Hepatocyte (in vitro differentiated cells): ENCODE data around the gene RALGAPA2. TPM values are rescaled to one million over a fixed set of nuclear protein-coding genes. Genes with fewer than 3 reads are reported as not detected.

Experiments
- DNase-seq: peaks from one replicate; pipeline ENCODE4 v3.0.0-alpha.2; 2016; ENCODE audit warnings: low spot score
- H2AFZ ChIP-seq: fragments of 200-600 bp; sonication (generic); 2 replicates; pipeline ENCODE4 v1.6.0; 2016; ENCODE audit warnings: antibody characterized with exemption, mild to moderate bottlenecking
- H3K27ac ChIP-seq: fragments of 200-600 bp; sonication (generic); 2 replicates; pipeline ENCODE4 v1.5.1; 2016; ENCODE audit warnings: mild to moderate bottlenecking
- H3K27me3 ChIP-seq: fragments of 200-600 bp; sonication (generic); 2 replicates; pipeline ENCODE4 v1.6.1; 2016
- H3K36me3 ChIP-seq: fragments of 200-600 bp; sonication (generic); replicated peaks from 2 replicates; pipeline ENCODE4 v1.5.1; 2016; ENCODE audit warnings: low read depth; ENCODE audit not compliant: insufficient read depth
- H3K4me1 ChIP-seq: fragments of 200-600 bp; sonication (generic); 2 replicates; pipeline ENCODE4 v1.5.1; 2016; ENCODE audit warnings: mild to moderate bottlenecking, moderate library complexity; ENCODE audit not compliant: insufficient read depth
- H3K4me2 ChIP-seq: fragments of 200-600 bp; sonication (generic); 2 replicates; pipeline ENCODE4 v1.6.0; 2016
- H3K4me3 ChIP-seq: fragments of 200-600 bp; sonication (generic); 2 replicates; pipeline ENCODE4 v1.5.1; 2016; ENCODE audit warnings: mild to moderate bottlenecking
- H3K79me2 ChIP-seq: fragments of 200-600 bp; sonication (generic); 2 replicates; pipeline ENCODE4 v1.6.0; 2017; ENCODE audit warnings: mild to moderate bottlenecking
- H3K9me2 ChIP-seq: fragments of 200-600 bp; sonication (generic); replicated peaks from 2 replicates; pipeline ENCODE4 v1.6.0; 2017; ENCODE audit warnings: mild to moderate bottlenecking; ENCODE audit not compliant: insufficient read depth
- H3K9me3 ChIP-seq: fragments of 200-600 bp; sonication (generic); 2 replicates; pipeline ENCODE4 v1.5.1; 2016; ENCODE audit warnings: low read depth, mild to moderate bottlenecking
- H4K20me1 ChIP-seq: fragments of 200-600 bp; sonication (generic); 2 replicates; pipeline ENCODE4 v1.6.0; 2016; ENCODE audit warnings: mild to moderate bottlenecking; ENCODE audit not compliant: insufficient read depth, poor library complexity, severe bottlenecking
- EZH2 ChIP-seq: fragments of 200-600 bp; sonication (generic); IDR thresholded peaks from 2 replicates; pipeline ENCODE4 v1.6.1; 2016; ENCODE audit warnings: antibody characterized with exemption, mild to moderate bottlenecking, borderline replicate concordance
- EZH2phosphoT487 ChIP-seq: fragments of 200-600 bp; sonication (generic); IDR thresholded peaks from one replicate; pipeline ENCODE4 v1.6.1; 2018; ENCODE audit warnings: antibody characterized with exemption, mild to moderate bottlenecking, low read depth, moderate library complexity; ENCODE audit not compliant: unreplicated experiment, severe bottlenecking
- WGBS: methylation state at CpG from one replicate; pipeline ENCODE4 v1.1.6; 2016; ENCODE audit warnings: low lambda C conversion rate; ENCODE audit errors: missing lambda C conversion rate; 5-methylcytosine and 5-hydroxymethylcytosine counted together
- polyA plus RNA-seq: library from polyadenylated mRNA; unstranded; fragments of >200 nt; fragmentation: Nextera tagmentation; extraction: Ambion mirVana; gene quantifications from 2 replicates; pipeline ENCODE4 v1.2.1, GENCODE V29; 2016
- total RNA-seq: library from RNA; depleted of rRNA; stranded (reverse); fragments of >200 nt; gene quantifications from 2 replicates; pipeline ENCODE4 v1.2.3, GENCODE V29; 2014
- TF ChIP-seq, protein P1 (sequence below): fragments of 200-600 bp; sonication (generic); IDR thresholded peaks from 2 replicates; pipeline ENCODE4 v1.5.1; 2016; ENCODE audit warnings: antibody characterized with exemption, mild to moderate bottlenecking; ENCODE audit not compliant: poor library complexity

Gene RALGAPA2
- total and polyA plus RNA-seq, 2 experiments from 2014 or later: 16.8 to 35.3 TPM

DNA sequence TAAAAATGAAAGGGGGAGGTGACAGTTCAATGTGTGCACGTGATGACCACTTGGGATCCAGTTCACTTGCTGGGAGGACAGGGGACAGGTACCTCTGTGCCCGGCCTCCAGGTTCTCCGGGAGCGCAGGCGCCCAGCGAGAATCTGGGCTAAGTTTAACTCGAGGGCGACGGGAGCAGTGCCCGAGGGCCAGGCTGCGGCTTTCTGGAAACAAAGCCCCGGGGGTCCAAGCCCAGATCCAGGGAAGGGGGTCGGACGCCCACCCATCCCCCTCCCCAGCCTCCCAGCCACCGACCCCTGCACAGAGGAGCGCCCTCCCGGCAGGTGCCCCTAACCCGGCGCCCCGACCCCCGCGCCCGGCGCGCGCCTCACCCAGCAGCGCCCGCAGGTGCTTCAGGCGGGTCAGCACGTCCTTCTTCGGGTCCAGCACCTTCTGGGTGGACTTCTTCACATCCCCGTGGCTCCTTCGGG, 405 bp downstream of the RALGAPA2 start:
- H3K79me2 ChIP-seq: peaks cover 46% of the 10 kb centered on the region
- H3K9me2 ChIP-seq: no peaks in the 10 kb centered on the region
- no peaks in the 10 kb centered on the region for H3K27me3 ChIP-seq
- H4K20me1 ChIP-seq: no peaks in the 10 kb centered on the region
- peaks cover 12% of the 10 kb centered on the region for H3K4me1 ChIP-seq
- TF ChIP-seq EZH2: no peak
- TF ChIP-seq EZH2phosphoT487: no peak
- TF ChIP-seq, protein P1, sequence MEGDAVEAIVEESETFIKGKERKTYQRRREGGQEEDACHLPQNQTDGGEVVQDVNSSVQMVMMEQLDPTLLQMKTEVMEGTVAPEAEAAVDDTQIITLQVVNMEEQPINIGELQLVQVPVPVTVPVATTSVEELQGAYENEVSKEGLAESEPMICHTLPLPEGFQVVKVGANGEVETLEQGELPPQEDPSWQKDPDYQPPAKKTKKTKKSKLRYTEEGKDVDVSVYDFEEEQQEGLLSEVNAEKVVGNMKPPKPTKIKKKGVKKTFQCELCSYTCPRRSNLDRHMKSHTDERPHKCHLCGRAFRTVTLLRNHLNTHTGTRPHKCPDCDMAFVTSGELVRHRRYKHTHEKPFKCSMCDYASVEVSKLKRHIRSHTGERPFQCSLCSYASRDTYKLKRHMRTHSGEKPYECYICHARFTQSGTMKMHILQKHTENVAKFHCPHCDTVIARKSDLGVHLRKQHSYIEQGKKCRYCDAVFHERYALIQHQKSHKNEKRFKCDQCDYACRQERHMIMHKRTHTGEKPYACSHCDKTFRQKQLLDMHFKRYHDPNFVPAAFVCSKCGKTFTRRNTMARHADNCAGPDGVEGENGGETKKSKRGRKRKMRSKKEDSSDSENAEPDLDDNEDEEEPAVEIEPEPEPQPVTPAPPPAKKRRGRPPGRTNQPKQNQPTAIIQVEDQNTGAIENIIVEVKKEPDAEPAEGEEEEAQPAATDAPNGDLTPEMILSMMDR: no peak
- peak overlapping the region; percentile 83 for H2AFZ ChIP-seq
- peak overlapping the region; percentile 93 for H3K27ac ChIP-seq
- peak; percentile 57 for DNase-seq
- no peaks in the 10 kb centered on the region for H3K36me3 ChIP-seq
- under 1% methylated on average over 23 of the region's 33 CpGs for WGBS
- H3K4me3 ChIP-seq: peak overlapping the region; percentile 78
- no peaks in the 10 kb centered on the region for H3K9me3 ChIP-seq
- H3K4me2 ChIP-seq: peak overlapping the region; percentile 91

DNA sequence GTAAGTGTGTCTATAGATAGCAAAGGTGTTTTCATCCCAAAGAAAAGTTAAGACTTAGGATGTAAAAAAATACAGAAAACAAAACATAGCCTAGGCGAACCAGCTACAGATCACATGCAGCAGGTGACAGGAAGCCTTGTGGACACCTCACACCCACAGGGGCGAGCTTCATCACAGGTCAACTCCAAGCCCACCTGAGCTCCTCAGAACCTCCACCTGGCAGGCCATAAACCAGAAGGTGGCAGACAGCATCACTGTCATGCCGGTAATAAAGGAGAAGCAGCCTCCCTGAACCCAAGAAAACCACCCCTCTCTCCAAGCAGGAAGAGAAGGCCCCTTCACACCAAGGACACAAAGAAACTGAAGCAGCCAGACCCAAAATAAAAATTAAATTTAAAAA, 1.0 kb downstream of the RALGAPA2 start:
- Histone ChIP-seq H3K4me2 (peak overlapping the region; percentile 91), H3K9me2 (no peaks in the 10 kb centered on the region), H3K4me1 (peaks cover 12% of the 10 kb centered on the region), H3K36me3 (no peaks in the 10 kb centered on the region), H2AFZ (peak overlapping the region; percentile 83), H3K4me3 (peak overlapping the region; percentile 78), H3K79me2 (peaks cover 52% of the 10 kb centered on the region), H3K27ac (peak overlapping the region; percentile 93), H3K9me3 (no peaks in the 10 kb centered on the region), H4K20me1 (no peaks in the 10 kb centered on the region), H3K27me3 (no peaks in the 10 kb centered on the region)
- 33% methylated on average over 3 of the region's 3 CpGs for WGBS
- peak; percentile 42 for DNase-seq
- TF ChIP-seq, protein P1: peak; percentile 12
- TF ChIP-seq EZH2 (no peak), EZH2phosphoT487 (no peak)

DNA sequence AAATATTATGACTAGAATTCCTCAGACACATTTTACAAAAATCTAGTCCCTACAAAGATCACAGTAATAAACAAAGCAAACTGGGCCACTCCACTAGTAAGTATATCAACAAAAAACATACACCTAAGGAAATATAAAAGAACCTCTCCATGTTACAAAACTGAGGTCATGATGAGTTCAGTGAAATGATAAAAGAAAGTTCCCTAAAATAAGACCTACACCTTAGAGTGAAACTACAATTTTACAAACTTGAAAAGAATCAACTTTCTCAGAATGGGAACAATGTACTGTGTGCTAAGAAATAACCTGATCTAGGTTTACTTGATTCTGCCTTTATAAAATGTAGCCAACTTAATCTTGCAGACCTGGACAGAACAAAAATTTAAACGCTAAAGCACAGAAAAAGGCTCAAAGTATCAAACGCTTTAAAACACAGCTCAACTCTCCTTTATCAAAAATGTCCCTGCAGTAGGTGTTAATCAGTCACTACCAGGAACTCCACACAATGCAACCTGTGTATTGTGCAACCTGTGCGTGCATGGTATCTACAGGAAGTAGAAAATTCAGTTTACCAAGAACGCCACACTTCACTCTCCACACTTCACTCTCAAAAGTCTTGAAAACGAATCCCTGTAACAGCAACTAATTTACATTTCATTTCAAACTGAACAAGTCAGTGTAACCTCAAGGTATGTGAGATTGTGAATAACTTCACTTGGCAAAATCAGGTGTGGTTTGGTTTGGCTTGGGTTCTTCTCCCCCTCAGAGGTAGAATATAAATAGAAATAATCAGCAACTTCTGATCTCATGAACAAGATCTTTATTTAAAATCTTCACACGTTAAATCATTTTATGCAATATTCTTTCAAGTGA, 1.8 kb downstream of the RALGAPA2 start:
- H3K79me2 ChIP-seq: peaks cover 60% of the 10 kb centered on the region
- no peaks in the 10 kb centered on the region for H3K9me3 ChIP-seq
- no peaks in the 10 kb centered on the region for H3K27me3 ChIP-seq
- whole genome bisulfite sequencing: 42% methylated on average over 6 of the region's 6 CpGs
- H3K4me3 ChIP-seq: peak overlapping the region; percentile 78
- peaks cover 12% of the 10 kb centered on the region for H3K4me1 ChIP-seq
- H3K9me2 ChIP-seq: no peaks in the 10 kb centered on the region
- no peaks in the 10 kb centered on the region for H3K36me3 ChIP-seq
- H4K20me1 ChIP-seq: no peaks in the 10 kb centered on the region
- TF ChIP-seq, protein P1: no peak
- TF ChIP-seq EZH2 (no peak), EZH2phosphoT487 (no peak)
- H2AFZ ChIP-seq: no peak overlapping the region
- peak overlapping the region; percentile 93 for H3K27ac ChIP-seq
- H3K4me2 ChIP-seq: peak overlapping the region; percentile 91
- DNase-seq: peak; percentile 72
